Liver (tissue), 9 donors: ENCODE measurements around the gene FSD1L. TPM values are rescaled to one million over a fixed set of nuclear protein-coding genes. Genes with fewer than 3 reads are reported as not detected.

ENCODE experiments used
- DNase-seq: peaks from one replicate; pipeline ENCODE4 v3.0.0-alpha.2; 2017; ENCODE audit warnings: low spot score
- H3K27ac ChIP-seq, 2 donors: one replicate each; pipeline ENCODE4 v1.7.0; 2013; ENCODE audit warnings: inconsistent platforms in 2 of 2, low read length in 2 of 2, control low read depth in 1 of 2, low read depth in 1 of 2, mild to moderate bottlenecking in 1 of 2
- H3K27me3 ChIP-seq, 4 donors: one replicate each; pipeline versions ENCODE4 v1.6.1 to v1.7.0; 2013; ENCODE audit warnings: low read length in 3 of 4, inconsistent platforms in 1 of 4, mild to moderate bottlenecking in 1 of 4, moderate library complexity in 1 of 4; ENCODE audit not compliant: control insufficient read depth in 4 of 4, insufficient read depth in 4 of 4
- H3K36me3 ChIP-seq, 4 donors: one replicate each; pipeline versions ENCODE4 v1.6.1 to v1.7.0; 2013; ENCODE audit warnings: low read length in 3 of 4, mild to moderate bottlenecking in 3 of 4, low read depth in 1 of 4, moderate library complexity in 1 of 4; ENCODE audit not compliant: control insufficient read depth in 4 of 4, insufficient read depth in 3 of 4
- H3K4me1 ChIP-seq, 4 donors: one replicate each; pipeline versions ENCODE4 v1.6.1 to v1.7.0; 2013; ENCODE audit warnings: low read length in 3 of 4, mild to moderate bottlenecking in 3 of 4, moderate library complexity in 1 of 4; ENCODE audit not compliant: control insufficient read depth in 4 of 4, insufficient read depth in 4 of 4
- H3K4me3 ChIP-seq, 3 donors: one replicate each; pipeline versions ENCODE4 v1.6.1 to v1.7.0; 2013; ENCODE audit warnings: low read length in 3 of 3, control low read depth in 1 of 3, low read depth in 1 of 3, mild to moderate bottlenecking in 1 of 3
- H3K9ac ChIP-seq, 2 donors: one replicate each; pipeline ENCODE4 v1.7.0; 2013; ENCODE audit warnings: low read length in 2 of 2, mild to moderate bottlenecking in 2 of 2, moderate library complexity in 2 of 2, control low read depth in 1 of 2, low read depth in 1 of 2
- H3K9me3 ChIP-seq, 4 donors: one replicate each; pipeline versions ENCODE4 v1.6.1 to v1.7.0; 2013; ENCODE audit warnings: low read length in 3 of 4; ENCODE audit not compliant: control insufficient read depth in 4 of 4
- EGR1 ChIP-seq, 2 donors: IDR thresholded peaks; 2 replicates each; pipeline ENCODE4 v1.6.1; 2016 to 2018; ENCODE audit warnings: antibody characterized with exemption in 2 of 2, low read depth in 2 of 2
- GABPA ChIP-seq, 2 donors: IDR thresholded peaks in 1 of 2; conservative IDR thresholded peaks in 1 of 2; 2 replicates each; pipeline ENCODE4 v1.6.1; 2016; ENCODE audit warnings: antibody characterized with exemption in 2 of 2, mild to moderate bottlenecking in 1 of 2, moderate library complexity in 1 of 2
- HNF4A ChIP-seq, 2 donors: conservative IDR thresholded peaks; 2 replicates each; pipeline ENCODE4 v1.6.1; 2016; ENCODE audit warnings: antibody characterized with exemption in 2 of 2, mild to moderate bottlenecking in 2 of 2
- HNF4G ChIP-seq: IDR thresholded peaks from 2 replicates; pipeline ENCODE4 v1.6.1; 2016; ENCODE audit warnings: antibody characterized with exemption
- JUND ChIP-seq, 2 donors: IDR thresholded peaks; 2 replicates each; pipeline ENCODE4 v1.6.1; 2016; ENCODE audit warnings: antibody characterized with exemption in 2 of 2
- NR2F2 ChIP-seq: IDR thresholded peaks from 2 replicates; pipeline ENCODE4 v1.6.1; 2016; ENCODE audit warnings: antibody characterized with exemption
- RAD21 ChIP-seq, 2 donors: IDR thresholded peaks; 2 replicates each; pipeline ENCODE4 v1.6.1; 2016; ENCODE audit warnings: antibody characterized with exemption in 2 of 2, mild to moderate bottlenecking in 2 of 2
- RXRA ChIP-seq, 2 donors: IDR thresholded peaks; 2 replicates each; pipeline ENCODE4 v1.6.1; 2017 to 2018; ENCODE audit warnings: antibody characterized with exemption in 2 of 2, mild to moderate bottlenecking in 1 of 2
- TAF1 ChIP-seq: conservative IDR thresholded peaks from 2 replicates; pipeline ENCODE4 v1.6.1; 2016; ENCODE audit warnings: antibody characterized with exemption, mild to moderate bottlenecking
- YY1 ChIP-seq: IDR thresholded peaks from 2 replicates; pipeline ENCODE4 v1.6.1; 2016; ENCODE audit warnings: antibody characterized with exemption, mild to moderate bottlenecking
- WGBS: extraction: QIAGEN DNeasy Blood & Tissue Kit; methylation state at CpG from one replicate; pipeline ENCODE4 v1.1.7; 2013; 5-methylcytosine and 5-hydroxymethylcytosine counted together
- polyA plus RNA-seq, 2 donors: library from polyadenylated mRNA; stranded (reverse) in 1 of 2; unstranded in 1 of 2; fragments of 200-250 nt in 1 of 2; fragments of >200 nt in 1 of 2; fragmentation: Nextera tagmentation in 1 of 2; extraction: Ambion mirVana in 1 of 2; gene quantifications; one replicate each; pipeline versions ENCODE4 v1.2.1 to v1.2.3, GENCODE V29; 2013 to 2015
- total RNA-seq, 2 donors: library from RNA; depleted of rRNA; stranded (reverse); fragments of >200 nt; gene quantifications; one replicate each; pipeline ENCODE4 v1.2.3, GENCODE V29; 2014
- TF ChIP-seq, protein P1 (sequence below): IDR thresholded peaks from 2 replicates; pipeline ENCODE4 v1.6.1; 2016; ENCODE audit warnings: antibody characterized with exemption
- TF ChIP-seq, protein P2 (sequence below): IDR thresholded peaks from 2 replicates; pipeline ENCODE4 v1.6.1; 2016; ENCODE audit warnings: antibody characterized with exemption, mild to moderate bottlenecking
- TF ChIP-seq, protein P3 (sequence below): IDR thresholded peaks from 2 replicates; pipeline ENCODE4 v1.6.1; 2016; ENCODE audit warnings: antibody characterized with exemption
- TF ChIP-seq, protein P4 (sequence below): fragments of 150-350 bp; IDR thresholded peaks from 2 replicates; pipeline ENCODE4 v1.5.1; 2017; ENCODE audit warnings: improper control_type of control experiment, low read depth, low read length; ENCODE audit not compliant: missing input control
- TF ChIP-seq, protein P5 (sequence below): IDR thresholded peaks from 2 replicates; pipeline ENCODE4 v1.6.1; 2016; ENCODE audit warnings: antibody characterized with exemption
- donor health status: healthy.
- donor health status: healthy.
- donor health status: healthy.
- donor health status: healthy.
- donor health status: healthy.

FSD1L gene
- total and polyA plus RNA-seq, 4 donors: 0.38 to 3.6 (median 1.9) TPM

DNA sequence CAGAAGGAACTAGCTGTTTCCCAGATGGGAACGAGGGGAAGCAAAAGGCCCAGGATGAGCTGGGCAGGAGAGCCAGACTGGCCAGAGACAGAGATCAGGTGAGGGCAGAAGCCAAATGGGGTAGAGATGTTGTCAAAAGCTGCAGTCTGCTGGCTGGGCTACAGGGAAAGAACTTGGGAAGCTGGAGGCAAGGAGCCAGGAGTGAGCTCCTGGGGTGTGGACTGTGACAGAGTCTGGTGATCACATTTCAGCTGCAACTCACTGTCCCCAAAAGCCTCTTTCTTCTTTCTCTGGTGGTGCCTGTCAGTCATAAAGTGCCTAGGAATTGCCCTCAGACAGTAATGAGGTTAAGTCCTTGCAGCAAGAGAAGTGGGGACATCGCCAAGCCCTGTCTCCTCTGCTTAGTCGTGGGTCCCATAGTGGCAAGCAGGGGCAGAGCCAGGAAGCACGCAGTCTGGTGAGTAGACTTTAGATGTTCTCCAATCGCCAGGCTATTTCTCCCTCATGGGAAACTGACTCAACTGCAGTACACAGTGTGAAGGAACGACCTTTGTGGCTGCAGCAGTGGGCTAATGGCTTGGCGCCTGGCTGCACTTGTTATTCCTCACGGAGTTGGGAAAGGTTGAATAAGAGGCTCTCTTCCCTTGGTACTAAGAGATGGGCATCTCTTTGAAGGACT is 2.5 kb upstream of the FSD1L start:
- WGBS: 86% methylated on average over 8 of the region's 8 CpGs
- TF ChIP-seq, protein P1, sequence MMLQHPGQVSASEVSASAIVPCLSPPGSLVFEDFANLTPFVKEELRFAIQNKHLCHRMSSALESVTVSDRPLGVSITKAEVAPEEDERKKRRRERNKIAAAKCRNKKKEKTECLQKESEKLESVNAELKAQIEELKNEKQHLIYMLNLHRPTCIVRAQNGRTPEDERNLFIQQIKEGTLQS: no peak
- TF ChIP-seq GABPA (IDR thresholded peaks at IDR 0.05 in 1 of 2, conservative IDR thresholded peaks at IDR 0.05 in 1 of 2) (no peak), RAD21 (IDR thresholded peaks at IDR 0.05) (no peak), NR2F2 (no peak), YY1 (no peak), RXRA (IDR thresholded peaks at IDR 0.05) (no peak), HNF4G (no peak)
- TF ChIP-seq, protein P2, sequence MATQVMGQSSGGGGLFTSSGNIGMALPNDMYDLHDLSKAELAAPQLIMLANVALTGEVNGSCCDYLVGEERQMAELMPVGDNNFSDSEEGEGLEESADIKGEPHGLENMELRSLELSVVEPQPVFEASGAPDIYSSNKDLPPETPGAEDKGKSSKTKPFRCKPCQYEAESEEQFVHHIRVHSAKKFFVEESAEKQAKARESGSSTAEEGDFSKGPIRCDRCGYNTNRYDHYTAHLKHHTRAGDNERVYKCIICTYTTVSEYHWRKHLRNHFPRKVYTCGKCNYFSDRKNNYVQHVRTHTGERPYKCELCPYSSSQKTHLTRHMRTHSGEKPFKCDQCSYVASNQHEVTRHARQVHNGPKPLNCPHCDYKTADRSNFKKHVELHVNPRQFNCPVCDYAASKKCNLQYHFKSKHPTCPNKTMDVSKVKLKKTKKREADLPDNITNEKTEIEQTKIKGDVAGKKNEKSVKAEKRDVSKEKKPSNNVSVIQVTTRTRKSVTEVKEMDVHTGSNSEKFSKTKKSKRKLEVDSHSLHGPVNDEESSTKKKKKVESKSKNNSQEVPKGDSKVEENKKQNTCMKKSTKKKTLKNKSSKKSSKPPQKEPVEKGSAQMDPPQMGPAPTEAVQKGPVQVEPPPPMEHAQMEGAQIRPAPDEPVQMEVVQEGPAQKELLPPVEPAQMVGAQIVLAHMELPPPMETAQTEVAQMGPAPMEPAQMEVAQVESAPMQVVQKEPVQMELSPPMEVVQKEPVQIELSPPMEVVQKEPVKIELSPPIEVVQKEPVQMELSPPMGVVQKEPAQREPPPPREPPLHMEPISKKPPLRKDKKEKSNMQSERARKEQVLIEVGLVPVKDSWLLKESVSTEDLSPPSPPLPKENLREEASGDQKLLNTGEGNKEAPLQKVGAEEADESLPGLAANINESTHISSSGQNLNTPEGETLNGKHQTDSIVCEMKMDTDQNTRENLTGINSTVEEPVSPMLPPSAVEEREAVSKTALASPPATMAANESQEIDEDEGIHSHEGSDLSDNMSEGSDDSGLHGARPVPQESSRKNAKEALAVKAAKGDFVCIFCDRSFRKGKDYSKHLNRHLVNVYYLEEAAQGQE: no peak
- TF ChIP-seq, protein P3, sequence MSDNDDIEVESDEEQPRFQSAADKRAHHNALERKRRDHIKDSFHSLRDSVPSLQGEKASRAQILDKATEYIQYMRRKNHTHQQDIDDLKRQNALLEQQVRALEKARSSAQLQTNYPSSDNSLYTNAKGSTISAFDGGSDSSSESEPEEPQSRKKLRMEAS: no peak
- TF ChIP-seq, protein P4, sequence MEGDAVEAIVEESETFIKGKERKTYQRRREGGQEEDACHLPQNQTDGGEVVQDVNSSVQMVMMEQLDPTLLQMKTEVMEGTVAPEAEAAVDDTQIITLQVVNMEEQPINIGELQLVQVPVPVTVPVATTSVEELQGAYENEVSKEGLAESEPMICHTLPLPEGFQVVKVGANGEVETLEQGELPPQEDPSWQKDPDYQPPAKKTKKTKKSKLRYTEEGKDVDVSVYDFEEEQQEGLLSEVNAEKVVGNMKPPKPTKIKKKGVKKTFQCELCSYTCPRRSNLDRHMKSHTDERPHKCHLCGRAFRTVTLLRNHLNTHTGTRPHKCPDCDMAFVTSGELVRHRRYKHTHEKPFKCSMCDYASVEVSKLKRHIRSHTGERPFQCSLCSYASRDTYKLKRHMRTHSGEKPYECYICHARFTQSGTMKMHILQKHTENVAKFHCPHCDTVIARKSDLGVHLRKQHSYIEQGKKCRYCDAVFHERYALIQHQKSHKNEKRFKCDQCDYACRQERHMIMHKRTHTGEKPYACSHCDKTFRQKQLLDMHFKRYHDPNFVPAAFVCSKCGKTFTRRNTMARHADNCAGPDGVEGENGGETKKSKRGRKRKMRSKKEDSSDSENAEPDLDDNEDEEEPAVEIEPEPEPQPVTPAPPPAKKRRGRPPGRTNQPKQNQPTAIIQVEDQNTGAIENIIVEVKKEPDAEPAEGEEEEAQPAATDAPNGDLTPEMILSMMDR: no peak
- TF ChIP-seq, protein P5, sequence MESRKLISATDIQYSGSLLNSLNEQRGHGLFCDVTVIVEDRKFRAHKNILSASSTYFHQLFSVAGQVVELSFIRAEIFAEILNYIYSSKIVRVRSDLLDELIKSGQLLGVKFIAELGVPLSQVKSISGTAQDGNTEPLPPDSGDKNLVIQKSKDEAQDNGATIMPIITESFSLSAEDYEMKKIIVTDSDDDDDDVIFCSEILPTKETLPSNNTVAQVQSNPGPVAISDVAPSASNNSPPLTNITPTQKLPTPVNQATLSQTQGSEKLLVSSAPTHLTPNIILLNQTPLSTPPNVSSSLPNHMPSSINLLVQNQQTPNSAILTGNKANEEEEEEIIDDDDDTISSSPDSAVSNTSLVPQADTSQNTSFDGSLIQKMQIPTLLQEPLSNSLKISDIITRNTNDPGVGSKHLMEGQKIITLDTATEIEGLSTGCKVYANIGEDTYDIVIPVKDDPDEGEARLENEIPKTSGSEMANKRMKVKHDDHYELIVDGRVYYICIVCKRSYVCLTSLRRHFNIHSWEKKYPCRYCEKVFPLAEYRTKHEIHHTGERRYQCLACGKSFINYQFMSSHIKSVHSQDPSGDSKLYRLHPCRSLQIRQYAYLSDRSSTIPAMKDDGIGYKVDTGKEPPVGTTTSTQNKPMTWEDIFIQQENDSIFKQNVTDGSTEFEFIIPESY: no peak
- H3K27me3 ChIP-seq: no peaks in the 10 kb centered on the region
- no peaks in the 10 kb centered on the region for H3K36me3 ChIP-seq
- H3K9me3 ChIP-seq: no peaks in the 10 kb centered on the region
- H3K4me3 ChIP-seq: no peak overlapping the region
- no peak for DNase-seq
- peaks cover 0 to 20% (median 11%) of the 10 kb centered on the region in 4 donors for H3K4me1 ChIP-seq
- H3K27ac ChIP-seq: no peak overlapping the region
- H3K9ac ChIP-seq: no peak overlapping the region

DNA sequence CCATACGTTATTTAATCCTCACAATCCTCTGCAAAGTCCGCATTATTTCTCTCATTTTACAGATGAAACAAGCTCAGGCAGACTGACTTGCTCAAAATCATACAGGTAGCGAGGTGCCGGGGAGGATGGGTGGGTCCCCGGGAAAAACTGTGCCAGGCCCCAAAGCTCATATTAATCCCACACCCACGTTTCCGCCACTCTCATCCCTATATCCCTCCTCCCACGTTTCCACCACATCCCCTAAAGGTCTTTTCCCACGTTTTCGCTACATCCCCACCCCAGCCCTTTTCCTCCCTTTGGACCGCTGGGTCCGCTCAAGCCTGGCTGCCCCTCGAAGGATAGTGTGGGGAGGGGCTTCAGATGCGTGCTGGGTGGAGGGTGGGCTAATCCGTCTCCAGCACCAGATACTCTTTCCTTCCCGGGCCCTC is 434 bp upstream of the FSD1L start:
- no peaks in the 10 kb centered on the region for H3K27me3 ChIP-seq
- DNase-seq: no peak
- WGBS: 40% methylated on average over 16 of the region's 16 CpGs
- peaks cover 0 to 13% (median 8%) of the 10 kb centered on the region in 4 donors for H3K4me1 ChIP-seq
- H3K27ac ChIP-seq: no peak overlapping the region
- H3K9ac ChIP-seq: no peak overlapping the region
- no peaks in the 10 kb centered on the region for H3K36me3 ChIP-seq
- TF ChIP-seq JUND (IDR thresholded peaks at IDR 0.05) (no peak), HNF4A (conservative IDR thresholded peaks at IDR 0.05) (no peak), YY1 (no peak), TAF1 (no peak), RXRA (IDR thresholded peaks at IDR 0.05) (no peak), EGR1 (IDR thresholded peaks at IDR 0.05; ENCODE audit: low read depth in 2 of 2) (no peak)
- TF ChIP-seq, protein P3: no peak
- TF ChIP-seq, protein P2: no peak
- H3K9me3 ChIP-seq: no peaks in the 10 kb centered on the region
- H3K4me3 ChIP-seq: peak overlapping the region; percentile 64 to 87 (median 70)
